H1 (cell line): ENCODE measurements around the gene NBAS.

ENCODE experiments used
- CHD1 ChIP-seq: IDR thresholded peaks from 2 replicates; pipeline ENCODE4 v1.6.1; 2012; ENCODE audit warnings: low read depth, low read length, improper control_type of control experiment
- HDAC2 ChIP-seq, 2 experiments: fragments of 300-600 bp in 1 of 2; sonication (generic) in 1 of 2; IDR thresholded peaks; 2 replicates each; pipeline ENCODE4 v1.6.1; 2011 to 2012; ENCODE audit warnings: low read depth in 2 of 2, low read length in 2 of 2, mild to moderate bottlenecking in 2 of 2, moderate library complexity in 2 of 2, borderline replicate concordance in 1 of 2, inconsistent platforms in 1 of 2
- MAFK ChIP-seq: IDR thresholded peaks from 2 replicates; pipeline ENCODE4 v1.6.1; 2012; ENCODE audit warnings: low read depth, mild to moderate bottlenecking, improper control_type of control experiment, low read length
- POLR2AphosphoS5 ChIP-seq: IDR thresholded peaks from 2 replicates; pipeline ENCODE4 v1.6.1; 2011; ENCODE audit warnings: low read depth, low read length
- TF ChIP-seq, protein P1 (sequence below): IDR thresholded peaks from 2 replicates; pipeline ENCODE4 v1.6.1; 2012; ENCODE audit warnings: inconsistent platforms
- TF ChIP-seq, protein P2 (sequence below): IDR thresholded peaks from 2 replicates; pipeline ENCODE4 v1.6.1; 2012; ENCODE audit warnings: inconsistent platforms
- TF ChIP-seq, protein P3 (sequence below), 3 experiments: IDR thresholded peaks; 1 replicate in 2 of 3; 2 replicates in 1 of 3; pipeline versions ENCODE4 v1.5.1 to v1.6.1; 2011; ENCODE audit warnings: low read length in 3 of 3, mild to moderate bottlenecking in 3 of 3, inconsistent platforms in 2 of 3, low read depth in 1 of 3, moderate library complexity in 1 of 3; ENCODE audit not compliant: insufficient read depth in 1 of 3; ENCODE audit errors: control extremely low read depth in 1 of 3

DNA sequence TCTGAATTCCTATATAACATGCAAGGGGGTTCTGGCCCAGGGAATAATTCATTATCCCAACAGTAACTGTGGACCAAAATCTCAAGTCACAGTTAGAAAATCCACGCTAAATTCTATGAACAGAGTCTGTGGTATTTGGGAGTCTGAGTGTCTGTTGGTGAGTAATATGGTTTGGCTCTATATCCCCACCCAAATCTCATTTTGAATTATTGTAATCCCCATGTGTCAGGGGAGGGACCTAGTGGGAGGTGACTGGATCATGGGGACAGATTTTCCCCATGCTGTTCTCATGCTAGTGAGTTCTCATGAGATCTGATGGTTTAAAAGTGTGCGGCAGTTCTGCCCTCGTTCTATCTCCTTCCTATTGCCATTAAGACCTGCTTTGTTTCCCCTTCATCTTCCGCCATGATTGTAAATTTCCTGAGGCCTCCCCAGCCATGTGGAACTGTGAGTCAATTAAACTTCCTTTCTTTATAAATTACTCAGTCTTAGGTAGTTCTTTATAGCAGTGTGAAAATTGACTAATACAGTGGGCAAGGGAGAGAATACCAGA is 68.3 kb downstream of the NBAS start:
- TF ChIP-seq, protein P1, sequence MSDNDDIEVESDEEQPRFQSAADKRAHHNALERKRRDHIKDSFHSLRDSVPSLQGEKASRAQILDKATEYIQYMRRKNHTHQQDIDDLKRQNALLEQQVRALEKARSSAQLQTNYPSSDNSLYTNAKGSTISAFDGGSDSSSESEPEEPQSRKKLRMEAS, result no peak
- no peak for TF ChIP-seq POLR2AphosphoS5
- TF ChIP-seq, protein P2, sequence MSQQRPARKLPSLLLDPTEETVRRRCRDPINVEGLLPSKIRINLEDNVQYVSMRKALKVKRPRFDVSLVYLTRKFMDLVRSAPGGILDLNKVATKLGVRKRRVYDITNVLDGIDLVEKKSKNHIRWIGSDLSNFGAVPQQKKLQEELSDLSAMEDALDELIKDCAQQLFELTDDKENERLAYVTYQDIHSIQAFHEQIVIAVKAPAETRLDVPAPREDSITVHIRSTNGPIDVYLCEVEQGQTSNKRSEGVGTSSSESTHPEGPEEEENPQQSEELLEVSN, result no peak
- no peak for TF ChIP-seq CHD1
- TF ChIP-seq MAFK, result no peak
- no peak for TF ChIP-seq HDAC2 (IDR thresholded peaks at IDR 0.05; ENCODE audit: borderline replicate concordance in 1 of 2, low read depth in 2 of 2, low read length in 2 of 2)
- TF ChIP-seq, protein P3, sequence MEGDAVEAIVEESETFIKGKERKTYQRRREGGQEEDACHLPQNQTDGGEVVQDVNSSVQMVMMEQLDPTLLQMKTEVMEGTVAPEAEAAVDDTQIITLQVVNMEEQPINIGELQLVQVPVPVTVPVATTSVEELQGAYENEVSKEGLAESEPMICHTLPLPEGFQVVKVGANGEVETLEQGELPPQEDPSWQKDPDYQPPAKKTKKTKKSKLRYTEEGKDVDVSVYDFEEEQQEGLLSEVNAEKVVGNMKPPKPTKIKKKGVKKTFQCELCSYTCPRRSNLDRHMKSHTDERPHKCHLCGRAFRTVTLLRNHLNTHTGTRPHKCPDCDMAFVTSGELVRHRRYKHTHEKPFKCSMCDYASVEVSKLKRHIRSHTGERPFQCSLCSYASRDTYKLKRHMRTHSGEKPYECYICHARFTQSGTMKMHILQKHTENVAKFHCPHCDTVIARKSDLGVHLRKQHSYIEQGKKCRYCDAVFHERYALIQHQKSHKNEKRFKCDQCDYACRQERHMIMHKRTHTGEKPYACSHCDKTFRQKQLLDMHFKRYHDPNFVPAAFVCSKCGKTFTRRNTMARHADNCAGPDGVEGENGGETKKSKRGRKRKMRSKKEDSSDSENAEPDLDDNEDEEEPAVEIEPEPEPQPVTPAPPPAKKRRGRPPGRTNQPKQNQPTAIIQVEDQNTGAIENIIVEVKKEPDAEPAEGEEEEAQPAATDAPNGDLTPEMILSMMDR (IDR thresholded peaks at IDR 0.05; ENCODE audit: control extremely low read depth in 1 of 3, insufficient read depth in 1 of 3, low read depth in 1 of 3, low read length in 3 of 3), result no peak
